ENCODE data around the gene ZNF512.

DNA sequence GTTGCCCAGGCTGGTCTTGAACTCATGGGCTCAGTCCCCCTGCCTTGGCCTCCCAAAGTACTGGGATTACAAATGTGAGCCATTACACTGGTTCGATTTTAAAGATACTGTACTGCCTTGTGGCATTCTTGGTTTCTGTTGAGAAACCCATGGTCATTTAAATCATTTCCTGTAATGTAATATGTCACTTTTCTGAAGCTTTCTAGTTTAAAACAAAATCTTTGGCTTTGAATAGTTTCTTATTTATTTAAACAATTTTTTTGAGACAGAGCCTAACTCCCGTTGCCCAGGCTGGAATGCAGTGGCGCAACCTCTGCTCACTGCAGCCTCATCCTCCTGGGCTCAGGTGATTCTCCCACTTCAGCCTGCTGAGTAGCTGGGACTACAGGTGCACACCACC is 8.9 kb downstream of the ZNF512 start:
- TF ChIP-seq, protein P1, sequence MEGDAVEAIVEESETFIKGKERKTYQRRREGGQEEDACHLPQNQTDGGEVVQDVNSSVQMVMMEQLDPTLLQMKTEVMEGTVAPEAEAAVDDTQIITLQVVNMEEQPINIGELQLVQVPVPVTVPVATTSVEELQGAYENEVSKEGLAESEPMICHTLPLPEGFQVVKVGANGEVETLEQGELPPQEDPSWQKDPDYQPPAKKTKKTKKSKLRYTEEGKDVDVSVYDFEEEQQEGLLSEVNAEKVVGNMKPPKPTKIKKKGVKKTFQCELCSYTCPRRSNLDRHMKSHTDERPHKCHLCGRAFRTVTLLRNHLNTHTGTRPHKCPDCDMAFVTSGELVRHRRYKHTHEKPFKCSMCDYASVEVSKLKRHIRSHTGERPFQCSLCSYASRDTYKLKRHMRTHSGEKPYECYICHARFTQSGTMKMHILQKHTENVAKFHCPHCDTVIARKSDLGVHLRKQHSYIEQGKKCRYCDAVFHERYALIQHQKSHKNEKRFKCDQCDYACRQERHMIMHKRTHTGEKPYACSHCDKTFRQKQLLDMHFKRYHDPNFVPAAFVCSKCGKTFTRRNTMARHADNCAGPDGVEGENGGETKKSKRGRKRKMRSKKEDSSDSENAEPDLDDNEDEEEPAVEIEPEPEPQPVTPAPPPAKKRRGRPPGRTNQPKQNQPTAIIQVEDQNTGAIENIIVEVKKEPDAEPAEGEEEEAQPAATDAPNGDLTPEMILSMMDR (IDR thresholded peaks at IDR 0.05), result no peak
- TF ChIP-seq ZFX (IDR thresholded peaks at IDR 0.05; ENCODE audit: borderline replicate concordance), result no peak

Data from 22Rv1 (cell line).